AG08396 (cell line): ENCODE measurements around the gene ZNF90.
"Not testable (repeated sequence)": the region's sequence is repeated elsewhere in the genome, so short reads cannot be mapped to it uniquely, and the experiment has no call there.

ENCODE experiments used
- DNase-seq: peaks from one replicate; pipeline ENCODE4 v3.0.0; 2012; ENCODE audit warnings: low spot score, mixed read lengths

Gene ZNF90

GRCh38 chr19:20103091-20103740 lies 25.4 kb downstream of the ZNF90 start:
- no peak for DNase-seq

- DNase-seq: no peak
Observed at GRCh38 chr19:20107301-20107700, 29.5 kb downstream of the ZNF90 start.

DNA sequence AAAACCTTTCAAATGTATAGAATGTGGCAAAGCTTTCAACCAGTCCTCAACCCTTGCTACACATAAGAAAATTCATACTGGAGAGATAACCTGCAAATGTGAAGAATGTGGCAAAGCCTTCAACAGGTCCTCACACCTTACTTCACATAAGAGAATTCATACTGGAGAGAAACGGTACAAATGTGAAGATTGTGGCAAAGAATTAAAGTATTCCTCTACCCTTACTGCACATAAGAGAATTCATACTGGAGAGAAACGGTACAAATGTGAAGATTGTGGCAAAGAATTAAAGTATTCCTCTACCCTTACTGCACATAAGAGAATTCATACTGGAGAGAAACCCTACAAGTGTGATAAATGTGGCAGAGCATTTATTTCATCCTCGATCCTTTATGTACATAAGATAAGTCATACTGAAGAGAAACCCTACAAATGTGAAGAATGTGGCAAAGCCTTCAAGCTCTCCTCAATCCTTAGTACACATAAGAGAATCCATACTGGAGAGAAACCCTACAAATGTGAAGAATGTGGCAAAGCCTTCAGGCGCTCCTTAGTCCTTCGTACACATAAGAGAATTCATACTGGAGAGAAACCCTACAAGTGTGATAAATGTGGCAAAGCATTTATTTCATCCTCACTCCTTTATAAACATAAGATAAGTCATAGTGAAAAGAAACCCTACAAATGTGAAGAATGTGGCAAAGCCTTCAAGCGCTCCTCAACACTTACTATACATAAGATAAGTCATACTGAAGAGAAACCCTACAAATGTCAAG lies 40.5 kb downstream of the ZNF90 start:
- not testable (repeated sequence) for DNase-seq

DNA sequence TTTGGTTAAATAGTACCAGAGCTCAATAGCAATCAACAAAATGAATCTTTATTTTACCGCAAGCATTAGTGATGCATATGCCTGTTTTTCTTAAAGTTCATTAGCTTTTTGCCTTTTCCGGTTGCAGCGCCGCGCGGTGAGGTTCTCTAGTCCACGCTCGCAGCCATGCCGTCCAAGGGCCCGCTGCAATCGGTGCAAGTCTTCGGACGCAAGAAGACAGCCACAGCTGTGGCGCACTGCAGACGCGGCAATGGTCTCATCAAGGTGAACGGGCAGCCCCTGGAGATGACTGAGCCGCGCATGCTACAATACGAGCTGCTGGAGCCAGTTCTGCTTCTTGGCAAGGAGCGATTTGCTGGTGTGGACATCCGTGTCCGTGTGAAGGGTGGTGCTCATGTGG lies 47.1 kb downstream of the ZNF90 start:
- DNase-seq: no peak

- not testable (repeated sequence) for DNase-seq
Observed at GRCh38 chr19:20132933-20133332, 55.1 kb downstream of the ZNF90 start.

DNA sequence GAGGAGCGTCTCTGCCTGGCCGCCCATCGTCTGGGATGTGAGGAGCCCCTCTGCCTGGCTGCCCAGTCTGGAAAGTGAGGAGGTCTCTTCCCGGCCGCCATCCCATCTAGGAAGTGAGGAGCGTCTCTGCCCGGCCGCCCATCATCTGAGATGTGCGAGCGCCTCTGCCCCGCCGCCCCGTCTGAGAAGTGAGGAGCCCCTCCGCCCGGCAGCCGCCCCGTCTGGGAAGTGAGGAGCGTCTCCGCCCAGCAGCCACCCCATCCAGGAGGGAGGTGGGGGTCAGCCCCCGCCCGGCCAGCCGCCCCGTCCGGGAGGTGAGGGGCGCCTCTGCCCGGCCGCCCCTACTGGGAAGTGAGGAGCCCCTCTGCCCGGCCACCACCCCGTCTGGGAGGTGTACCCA lies 59.9 kb downstream of the ZNF90 start:
- not testable (repeated sequence) for DNase-seq

- no peak for DNase-seq
Observed at GRCh38 chr19:20151617-20152145, 73.9 kb downstream of the ZNF90 start.

- not testable (repeated sequence) for DNase-seq
Observed at GRCh38 chr19:20152506-20152905, 74.7 kb downstream of the ZNF90 start.

DNA sequence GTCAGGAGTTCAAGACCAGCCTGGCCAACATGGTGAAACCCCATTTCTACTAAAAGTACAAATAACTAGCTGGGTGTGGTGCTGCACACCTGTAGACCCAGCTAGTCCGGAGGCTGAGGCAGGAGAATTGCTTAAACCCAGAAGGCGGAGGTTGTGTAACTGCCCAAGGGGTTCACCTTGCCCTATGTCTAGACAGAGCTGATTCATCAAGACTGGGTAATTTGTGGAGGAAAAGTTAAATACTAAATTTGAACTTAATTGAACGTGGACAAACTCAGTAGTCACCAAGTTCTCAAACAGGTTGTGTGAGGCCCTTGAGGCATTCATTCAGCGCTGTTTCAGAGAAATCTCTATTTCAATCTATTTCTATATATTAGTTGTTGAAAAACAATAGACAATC lies 75.5 kb downstream of the ZNF90 start:
- DNase-seq: no peak

DNA sequence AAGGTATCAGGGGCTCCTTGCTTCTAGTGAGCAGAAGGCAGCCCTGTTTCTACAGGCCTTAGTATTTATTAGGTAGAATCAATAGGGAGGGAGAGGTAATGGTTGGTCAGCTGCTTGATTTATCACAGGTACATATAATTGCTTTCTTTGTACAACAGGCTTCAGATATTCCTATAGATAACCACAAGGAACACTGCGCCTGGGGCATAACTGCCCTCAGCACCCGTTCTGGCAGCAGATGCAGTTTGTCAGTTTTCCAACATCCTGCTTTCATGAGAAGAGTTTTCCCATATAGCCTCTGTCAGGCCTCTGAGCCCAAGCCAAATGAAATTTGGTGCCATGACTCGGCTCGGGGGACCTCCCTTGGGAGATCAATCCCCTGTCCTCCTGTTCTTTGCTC lies 76.8 kb downstream of the ZNF90 start:
- no peak for DNase-seq

GRCh38 chr19:20162821-20163220 lies 85.0 kb downstream of the ZNF90 start:
- DNase-seq: no peak

- no peak for DNase-seq
Observed at GRCh38 chr19:20164456-20164855, 86.7 kb downstream of the ZNF90 start.

GRCh38 chr19:20165971-20166592 lies 88.3 kb downstream of the ZNF90 start:
- no peak for DNase-seq

DNA sequence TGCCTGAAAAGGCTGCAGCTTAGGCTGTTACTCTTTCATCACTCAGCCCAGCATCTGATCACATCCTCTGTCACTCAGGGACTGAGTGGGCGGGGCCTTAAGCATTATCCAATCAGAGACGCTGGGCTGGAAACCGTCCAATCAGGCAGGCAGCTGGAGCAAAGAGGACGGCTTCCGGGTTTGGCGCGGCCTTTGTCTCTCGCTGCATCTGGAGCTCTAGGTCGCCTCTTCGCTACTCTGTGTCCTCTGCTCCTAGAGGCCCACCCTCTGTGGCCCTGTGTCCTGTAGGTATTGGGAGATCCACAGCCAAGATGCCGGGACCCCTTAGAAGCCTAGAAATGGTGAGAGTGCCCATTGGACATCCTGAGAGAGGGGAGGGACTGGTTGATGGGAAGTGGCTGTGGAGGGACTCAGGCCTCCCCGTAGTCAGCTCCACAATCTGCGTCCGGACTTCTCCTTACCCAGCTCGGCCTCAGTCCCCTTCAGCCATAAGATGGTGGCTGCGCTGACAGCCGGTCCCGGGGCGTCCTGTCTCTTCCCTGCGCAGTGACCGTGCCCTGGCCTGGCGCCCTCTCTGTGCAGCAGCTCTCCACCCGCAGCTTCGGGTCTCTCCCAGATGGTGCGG lies 89.3 kb downstream of the ZNF90 start, which contains the start of gene ZNF486:
Gene ZNF486, plus strand, starts transcription at position 195 of the 625 bp plus-strand sequence. Its CDS starts 117 bp downstream, at position 312.
- DNase-seq: peak; percentile 91

DNA sequence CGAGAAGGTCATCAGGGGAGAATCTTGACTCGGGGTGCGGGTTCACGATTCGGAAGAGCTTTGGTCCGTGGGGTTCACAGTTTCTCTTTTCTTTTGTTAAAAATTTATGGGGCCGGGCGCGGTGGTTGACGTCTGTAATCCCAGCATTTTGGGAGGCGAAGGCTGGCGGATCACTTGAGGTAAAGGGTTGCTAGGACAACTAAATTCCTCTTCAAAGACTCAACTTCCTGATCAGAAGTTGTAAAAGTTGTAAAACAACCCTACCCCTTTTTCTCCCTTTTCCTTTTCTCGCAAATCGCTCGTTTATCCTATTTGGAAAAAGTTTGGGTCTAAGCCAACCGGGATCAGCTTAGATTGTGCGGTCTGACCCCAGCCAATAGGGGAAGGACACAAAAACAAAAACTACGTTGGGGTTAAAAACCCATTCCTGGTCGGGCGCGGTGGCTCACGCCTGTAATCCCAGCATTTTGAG lies 89.9 kb downstream of the ZNF90 start:
- DNase-seq: no peak
